GM19372 (cell line): ENCODE measurements around the gene SMC4.
"Not testable (repeated sequence)": the region's sequence is repeated elsewhere in the genome, so short reads cannot be mapped to it uniquely, and the experiment has no call there.

Experiments
- ATAC-seq: cut with Tn5 transposase; IDR thresholded peaks from one replicate; pipeline ENCODE4 v1.9.1; 2021; ENCODE audit warnings: mild to moderate bottlenecking, low read depth, moderate library complexity; ENCODE audit not compliant: unreplicated experiment

The SMC4 gene

GRCh38 chr3:160399125-160400029 lies at the start of gene SMC4, which contains the start of gene IFT80:
Gene SMC4, plus strand, starts transcription at chr3:160399650. Its CDS starts 1,177 bp downstream, at chr3:160400827.
Gene IFT80, minus strand, starts transcription at chr3:160399225. Its CDS starts 14,625 bp downstream, at chr3:160384600.
- peak; percentile 92 for ATAC-seq

DNA sequence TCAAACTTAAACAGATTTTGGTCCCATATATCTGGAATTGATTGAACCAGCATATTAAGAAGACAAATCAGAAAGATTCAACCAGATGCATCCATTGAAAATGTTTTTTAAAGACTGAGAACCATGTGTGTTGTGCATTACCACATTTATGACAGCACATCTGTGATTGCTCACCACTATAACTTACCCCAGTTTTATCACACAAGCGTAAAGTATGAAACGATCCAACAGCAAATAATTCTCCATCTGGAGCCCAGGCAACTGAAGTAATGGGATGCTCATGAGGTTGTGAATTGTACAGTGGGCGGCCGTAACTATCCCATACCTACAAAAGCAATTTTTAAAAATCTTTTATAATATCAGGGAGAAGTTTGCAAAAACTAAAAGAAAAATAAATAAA lies 43.6 kb upstream of the SMC4 start:
- ATAC-seq, result no peak

DNA sequence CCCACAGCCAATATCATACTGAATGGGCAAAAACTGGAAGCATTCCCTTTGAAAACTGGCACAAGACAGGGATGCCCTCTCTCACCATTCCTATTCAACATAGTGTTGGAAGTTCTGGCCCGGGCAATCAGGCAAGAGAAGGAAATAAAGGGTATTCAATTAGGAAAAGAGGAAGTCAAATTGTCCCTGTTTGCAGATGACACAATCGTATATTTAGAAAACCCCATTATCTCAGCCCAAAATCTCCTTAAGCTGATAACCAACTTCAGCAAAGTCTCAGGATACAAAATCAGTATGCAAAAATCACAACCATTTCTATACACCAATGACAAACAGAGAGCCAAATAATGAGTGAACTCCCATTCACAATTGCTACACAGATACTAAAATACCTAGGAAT lies 36.6 kb upstream of the SMC4 start:
- ATAC-seq, result not testable (repeated sequence)

GRCh38 chr3:160365869-160366522 lies 33.5 kb upstream of the SMC4 start:
- ATAC-seq, result no peak

DNA sequence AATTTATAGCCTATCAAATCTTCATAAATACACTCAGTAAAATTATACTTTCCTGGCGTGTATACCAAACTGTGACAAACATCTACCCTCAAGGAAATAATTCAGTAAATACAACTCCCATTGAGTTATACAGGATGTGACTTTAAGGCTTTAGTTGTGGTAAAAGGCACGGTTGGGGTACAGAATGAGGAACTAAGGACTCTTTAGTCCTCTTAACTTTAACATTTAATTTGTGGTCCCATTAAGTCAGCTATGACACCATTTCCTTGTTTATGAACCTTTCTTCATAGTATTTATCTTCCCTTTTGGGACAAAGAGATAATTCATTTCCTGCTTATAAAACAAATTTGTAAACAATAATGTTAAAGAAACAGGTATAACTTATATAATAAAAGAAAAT lies 30.6 kb upstream of the SMC4 start:
- peak; percentile 56 for ATAC-seq

- no peak for ATAC-seq
Observed at GRCh38 chr3:160369784-160370183, 29.7 kb upstream of the SMC4 start.

DNA sequence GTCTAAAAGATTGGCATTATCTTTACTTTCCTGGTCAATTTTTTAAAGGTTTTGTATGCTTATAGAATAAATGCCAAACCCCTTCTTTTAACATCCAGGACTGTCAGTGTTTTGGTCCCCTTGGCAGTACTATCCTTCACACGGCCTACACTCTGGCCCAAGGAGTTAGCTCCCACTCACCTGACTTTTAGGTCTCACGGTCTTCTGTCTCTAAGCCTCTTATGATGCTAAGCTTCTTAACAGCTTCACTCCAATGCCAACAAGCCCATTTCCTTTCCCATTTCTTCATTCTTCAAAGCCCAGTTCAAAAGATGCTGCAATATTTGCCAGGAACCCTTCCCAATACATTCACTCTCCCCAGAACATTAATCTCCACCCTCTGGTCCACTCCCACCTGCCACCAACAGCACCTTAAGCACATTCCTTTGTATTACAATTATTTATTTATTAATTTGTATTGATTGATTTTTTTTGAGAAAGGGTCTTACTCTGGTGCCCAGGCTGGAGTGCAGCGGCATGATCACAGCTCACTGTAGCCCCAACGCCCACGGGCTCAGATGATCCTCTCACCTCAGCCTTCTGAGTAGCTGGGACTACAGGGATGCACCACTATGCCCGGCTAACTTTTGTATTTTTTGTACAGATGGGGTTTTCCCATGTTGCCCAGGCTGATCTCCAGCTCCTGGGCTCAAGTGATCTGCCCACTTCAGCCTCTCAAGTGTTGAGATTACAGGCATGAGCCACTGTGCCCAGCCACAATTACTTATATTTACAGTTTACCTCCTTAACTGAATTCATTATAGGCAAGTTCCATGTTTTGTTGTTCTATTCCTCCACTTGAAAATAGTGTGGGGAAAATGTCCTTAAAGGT lies 28.2 kb upstream of the SMC4 start:
- no peak for ATAC-seq

GRCh38 chr3:160372780-160373179 lies 26.7 kb upstream of the SMC4 start:
- ATAC-seq, result no peak

- no peak for ATAC-seq
Observed at GRCh38 chr3:160373655-160374054, 25.8 kb upstream of the SMC4 start.

- ATAC-seq, result no peak
Observed at GRCh38 chr3:160374472-160374871, 25.0 kb upstream of the SMC4 start.

- ATAC-seq, result no peak
Observed at GRCh38 chr3:160374925-160375324, 24.5 kb upstream of the SMC4 start.

GRCh38 chr3:160376681-160377080 lies 22.8 kb upstream of the SMC4 start:
- ATAC-seq, result no peak

GRCh38 chr3:160378331-160379109 lies 20.9 kb upstream of the SMC4 start:
- no peak for ATAC-seq

- ATAC-seq, result no peak
Observed at GRCh38 chr3:160379628-160380214, 19.7 kb upstream of the SMC4 start.

DNA sequence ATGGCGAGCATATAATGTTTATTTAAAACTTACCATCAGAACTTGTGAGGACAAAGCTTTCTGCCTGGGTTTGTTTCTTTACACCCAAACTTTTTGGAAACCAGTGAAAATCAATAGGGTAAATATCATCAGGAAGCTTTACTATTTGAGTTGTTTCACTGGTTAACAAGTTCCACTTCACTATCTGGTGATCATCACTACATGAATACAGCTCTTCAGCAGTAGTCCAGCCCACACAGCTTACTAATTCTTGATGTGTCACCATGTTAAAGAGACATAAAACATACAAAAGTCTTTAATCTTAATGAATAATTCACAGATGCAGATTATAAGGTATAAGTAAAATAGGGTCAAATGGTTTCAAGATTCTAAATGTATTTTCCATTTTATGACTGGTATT lies 18.0 kb upstream of the SMC4 start:
- ATAC-seq, result no peak

GRCh38 chr3:160384639-160385318 lies 14.7 kb upstream of the SMC4 start:
- ATAC-seq, result no peak

DNA sequence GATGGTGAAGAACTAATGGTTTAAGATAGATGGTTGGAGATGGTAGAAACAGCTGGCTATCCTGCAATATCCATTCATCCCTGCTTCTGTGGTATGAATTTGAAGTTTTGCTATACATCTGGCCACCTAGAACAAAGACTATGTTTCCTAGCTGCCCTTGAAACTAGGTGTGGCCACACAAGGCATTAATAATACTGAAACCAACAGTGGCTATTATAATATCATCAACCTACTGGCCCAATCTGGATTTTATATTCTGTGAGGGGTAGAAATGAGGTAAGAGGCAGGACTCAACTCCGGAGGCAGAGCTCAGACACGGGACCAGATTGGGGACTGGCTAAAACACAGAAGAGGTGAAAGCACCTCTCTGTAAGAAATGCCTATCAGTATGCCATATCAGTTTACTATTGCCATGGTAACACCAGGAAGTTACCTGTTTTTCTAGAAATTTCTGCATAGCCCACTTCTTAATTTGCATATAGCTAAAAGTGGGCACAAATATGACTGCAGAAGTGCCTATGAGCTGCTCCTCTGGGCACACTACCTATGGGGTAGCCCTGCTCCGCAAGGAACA lies 8.8 kb upstream of the SMC4 start:
- ATAC-seq, result no peak

DNA sequence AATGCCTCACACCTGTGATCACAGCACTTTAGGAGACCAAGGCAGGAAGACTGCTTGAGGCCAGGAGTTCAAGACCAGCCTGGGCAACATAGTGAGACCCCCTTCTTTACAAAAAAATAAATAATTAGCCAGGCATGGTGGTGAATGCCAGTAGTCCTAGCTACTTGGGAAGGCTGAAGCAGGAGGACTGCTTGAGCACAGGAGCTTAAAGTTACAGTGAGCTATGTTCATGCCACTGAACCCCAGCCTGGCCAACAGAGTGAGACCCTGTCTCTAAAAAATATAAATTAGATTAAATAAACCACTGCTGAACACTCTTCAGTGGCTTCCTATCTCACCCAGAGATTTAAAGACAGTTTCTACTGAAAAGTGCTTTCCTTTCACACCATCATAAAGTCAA lies 6.7 kb upstream of the SMC4 start:
- ATAC-seq, result no peak
